ENCODE data around the gene MARS1. TPM values are rescaled to one million over a fixed set of nuclear protein-coding genes. Genes with fewer than 3 reads are reported as not detected.
"Not testable (repeated sequence)": the region's sequence is repeated elsewhere in the genome, so short reads cannot be mapped to it uniquely, and the experiment has no call there.

Gene MARS1
- total RNA-seq, 2 experiments from 2014 or later: 283 to 384 TPM

GRCh38 chr12:57512665-57513064 is 24.8 kb downstream of the MARS1 start:
- no peak overlapping the region for H3K4me3 Mint-ChIP-seq
- H3K27ac Mint-ChIP-seq: peak overlapping the region; percentile 53
- H3K36me3 Mint-ChIP-seq: peaks cover 62% of the 10 kb centered on the region
- CTCF ChIA-PET: interaction anchor here (0.8 to 1.0 kb wide), 2 partner anchors 13 kb away, joined by 3 read pairs; no protein-coding TSS in a partner anchor
- peaks cover 8% of the 10 kb centered on the region for H3K4me1 Mint-ChIP-seq
- no peaks in the 10 kb centered on the region for H3K9me3 Mint-ChIP-seq (ENCODE audit: low read depth)
- no peak for DNase-seq
- no peaks in the 10 kb centered on the region for H3K27me3 Mint-ChIP-seq
- no peak for ATAC-seq

GRCh38 chr12:57513266-57513665 is 25.4 kb downstream of the MARS1 start:
- peaks cover 66% of the 10 kb centered on the region for H3K36me3 Mint-ChIP-seq
- no peak for DNase-seq
- H3K27me3 Mint-ChIP-seq: no peaks in the 10 kb centered on the region
- no peak for ATAC-seq
- no peak overlapping the region for H3K27ac Mint-ChIP-seq
- peaks cover 11% of the 10 kb centered on the region for H3K4me1 Mint-ChIP-seq
- no peak overlapping the region for H3K4me3 Mint-ChIP-seq
- H3K9me3 Mint-ChIP-seq (ENCODE audit: low read depth): no peaks in the 10 kb centered on the region
- CTCF ChIA-PET: interaction anchor here (0.8 kb wide), 1 partner anchor 13 kb away, joined by 3 read pairs; no protein-coding TSS in a partner anchor

- H3K27ac Mint-ChIP-seq; CTCF ChIA-PET; H3K27me3 Mint-ChIP-seq; ATAC-seq; H3K9me3 Mint-ChIP-seq (ENCODE audit: low read depth); DNase-seq; H3K4me3 Mint-ChIP-seq: not testable (repeated sequence)
- Mint-ChIP-seq H3K36me3 (peaks cover 68% of the 10 kb centered on the region), H3K4me1 (peaks cover 14% of the 10 kb centered on the region)
These were observed 25.8 kb downstream of the MARS1 start for GRCh38 chr12:57513677-57514076.

GRCh38 chr12:57514246-57514645 is 26.4 kb downstream of the MARS1 start:
- H3K4me1 Mint-ChIP-seq: peaks cover 20% of the 10 kb centered on the region
- not testable (repeated sequence) for ATAC-seq; H3K4me3 Mint-ChIP-seq; H3K27ac Mint-ChIP-seq; H3K9me3 Mint-ChIP-seq (ENCODE audit: low read depth); DNase-seq; H3K27me3 Mint-ChIP-seq
- H3K36me3 Mint-ChIP-seq: peaks cover 70% of the 10 kb centered on the region
- CTCF ChIA-PET: interaction anchor here (1.1 kb wide), 1 partner anchor 55 kb away, joined by 4 read pairs; no protein-coding TSS in a partner anchor

- H3K27ac Mint-ChIP-seq: peak overlapping the region; percentile 31
These were observed 27.0 kb downstream of the MARS1 start for GRCh38 chr12:57514720-57515407.

GRCh38 chr12:57515408-57515933 is 27.6 kb downstream of the MARS1 start:
- no peak overlapping the region for H3K4me3 Mint-ChIP-seq
- peak overlapping the region; percentile 31 for H3K27ac Mint-ChIP-seq
- no peak for DNase-seq
- H3K9me3 Mint-ChIP-seq (ENCODE audit: low read depth): no peaks in the 10 kb centered on the region
- H3K27me3 Mint-ChIP-seq: no peaks in the 10 kb centered on the region
- ATAC-seq: no peak
- peaks cover 74% of the 10 kb centered on the region for H3K36me3 Mint-ChIP-seq
- CTCF ChIA-PET: interaction anchor here (1.0 to 1.5 kb wide), 4 partner anchors 12 to 59 kb away, joined by 3 to 5 read pairs (median 4); no protein-coding TSS in a partner anchor
- H3K4me1 Mint-ChIP-seq: peaks cover 23% of the 10 kb centered on the region

More at GRCh38 chr12:57514720-57515407, 27.0 kb downstream of the MARS1 start:
- no peak overlapping the region for H3K4me3 Mint-ChIP-seq
- no peaks in the 10 kb centered on the region for H3K27me3 Mint-ChIP-seq
- H3K4me1 Mint-ChIP-seq: peaks cover 23% of the 10 kb centered on the region
- ATAC-seq: no peak
- no peak for DNase-seq
- peaks cover 71% of the 10 kb centered on the region for H3K36me3 Mint-ChIP-seq
- CTCF ChIA-PET: interaction anchor here (1.0 to 1.5 kb wide), 5 partner anchors 11 to 59 kb away, joined by 3 to 5 read pairs (median 4); no protein-coding TSS in a partner anchor
- no peaks in the 10 kb centered on the region for H3K9me3 Mint-ChIP-seq (ENCODE audit: low read depth)

GRCh38 chr12:57515934-57516541 is 28.2 kb downstream of the MARS1 start:
- Mint-ChIP-seq H3K9me3 (ENCODE audit: low read depth) (no peaks in the 10 kb centered on the region), H3K36me3 (peaks cover 74% of the 10 kb centered on the region), H3K27me3 (no peaks in the 10 kb centered on the region), H3K4me3 (no peak overlapping the region), H3K27ac (peak overlapping the region; percentile 35), H3K4me1 (peaks cover 26% of the 10 kb centered on the region)
- DNase-seq (no peak), ATAC-seq (no peak)
- CTCF ChIA-PET: interaction anchor here (1.0 to 1.5 kb wide), 5 partner anchors 13 to 60 kb away, joined by 3 to 5 read pairs (median 4); no protein-coding TSS in a partner anchor

GRCh38 chr12:57516617-57517153 is 28.8 kb downstream of the MARS1 start:
- no peak for ATAC-seq
- no peaks in the 10 kb centered on the region for H3K9me3 Mint-ChIP-seq (ENCODE audit: low read depth)
- H3K4me1 Mint-ChIP-seq: peaks cover 32% of the 10 kb centered on the region
- H3K36me3 Mint-ChIP-seq: peaks cover 71% of the 10 kb centered on the region
- H3K27ac Mint-ChIP-seq: peak overlapping the region; percentile 12
- CTCF ChIA-PET: interaction anchor here (1.0 to 1.9 kb wide), 3 partner anchors 36 to 61 kb away, joined by 4 to 6 read pairs (median 4); no protein-coding TSS in a partner anchor
- H3K4me3 Mint-ChIP-seq: no peak overlapping the region
- no peaks in the 10 kb centered on the region for H3K27me3 Mint-ChIP-seq
- DNase-seq: no peak

GRCh38 chr12:57517187-57517586 is 29.3 kb downstream of the MARS1 start:
- H3K9me3 Mint-ChIP-seq (ENCODE audit: low read depth): no peaks in the 10 kb centered on the region
- no peak for ATAC-seq
- H3K36me3 Mint-ChIP-seq: peaks cover 67% of the 10 kb centered on the region
- no peaks in the 10 kb centered on the region for H3K27me3 Mint-ChIP-seq
- DNase-seq: no peak
- no peak overlapping the region for H3K4me3 Mint-ChIP-seq
- CTCF ChIA-PET: interaction anchor here (1.0 to 1.9 kb wide), 4 partner anchors 16 to 61 kb away, joined by 3 to 6 read pairs (median 4); no protein-coding TSS in a partner anchor
- H3K27ac Mint-ChIP-seq: peak overlapping the region; percentile 62
- H3K4me1 Mint-ChIP-seq: peaks cover 37% of the 10 kb centered on the region

GRCh38 chr12:57517718-57518117 is 29.9 kb downstream of the MARS1 start:
- H3K36me3 Mint-ChIP-seq: peaks cover 61% of the 10 kb centered on the region

GRCh38 chr12:57518176-57518919 is 30.5 kb downstream of the MARS1 start:
- ATAC-seq (no peak), DNase-seq (no peak)
- H3K4me1 Mint-ChIP-seq: peaks cover 40% of the 10 kb centered on the region
- H3K36me3 Mint-ChIP-seq: peaks cover 56% of the 10 kb centered on the region
- H3K27ac Mint-ChIP-seq: peak overlapping the region; percentile 100
- H3K9me3 Mint-ChIP-seq (ENCODE audit: low read depth): no peaks in the 10 kb centered on the region
- H3K4me3 Mint-ChIP-seq: peak overlapping the region; percentile 93
- CTCF ChIA-PET: interaction anchor here (0.8 to 1.9 kb wide), 5 partner anchors 17 to 62 kb away, joined by 3 to 6 read pairs (median 3); partner anchors contain the start of gene MARS1
- H3K27me3 Mint-ChIP-seq: no peaks in the 10 kb centered on the region

More at GRCh38 chr12:57517718-57518117, 29.9 kb downstream of the MARS1 start:
- CTCF ChIA-PET: interaction anchor here (1.1 to 1.9 kb wide), 2 partner anchors 16 to 62 kb away, joined by 3 to 6 read pairs; no protein-coding TSS in a partner anchor
- ATAC-seq; H3K27me3 Mint-ChIP-seq; DNase-seq; H3K4me3 Mint-ChIP-seq; H3K9me3 Mint-ChIP-seq (ENCODE audit: low read depth): not testable (repeated sequence)
- peaks cover 37% of the 10 kb centered on the region for H3K4me1 Mint-ChIP-seq
- H3K27ac Mint-ChIP-seq: peak overlapping the region; percentile 62
